ENCODE results near the gene LPGAT1.
A peak's percentile ranks its signal among the peaks of the same experiment; 100 is the strongest.

LPGAT1 gene

GRCh38 chr1:211843018-211843417, 12.5 kb upstream of the LPGAT1 start:
- Histone ChIP-seq H3K9me3 (ENCODE audit: control insufficient read depth, insufficient read depth, low read length) (no peaks in the 10 kb centered on the region), H3K4me3 (ENCODE audit: low read depth, low read length) (no peak overlapping the region), H3K9ac (ENCODE audit: low read depth, low read length) (no peak overlapping the region), H3K36me3 (ENCODE audit: control insufficient read depth, insufficient read depth, low read length) (no peaks in the 10 kb centered on the region), H3K4me1 (ENCODE audit: control insufficient read depth, insufficient read depth, low read length) (no peaks in the 10 kb centered on the region), H3K27me3 (ENCODE audit: control insufficient read depth, insufficient read depth, low read length) (no peaks in the 10 kb centered on the region)

GRCh38 chr1:211842518-211842917, 12.0 kb upstream of the LPGAT1 start:
- Histone ChIP-seq H3K4me3 (ENCODE audit: low read depth, low read length) (no peak overlapping the region), H3K9me3 (ENCODE audit: control insufficient read depth, insufficient read depth, low read length) (no peaks in the 10 kb centered on the region), H3K4me1 (ENCODE audit: control insufficient read depth, insufficient read depth, low read length) (no peaks in the 10 kb centered on the region), H3K36me3 (ENCODE audit: control insufficient read depth, insufficient read depth, low read length) (no peaks in the 10 kb centered on the region), H3K9ac (ENCODE audit: low read depth, low read length) (no peak overlapping the region), H3K27me3 (ENCODE audit: control insufficient read depth, insufficient read depth, low read length) (no peaks in the 10 kb centered on the region)

GRCh38 chr1:211839106-211839505, 8.5 kb upstream of the LPGAT1 start:
- Histone ChIP-seq H3K9me3 (ENCODE audit: control insufficient read depth, insufficient read depth, low read length) (no peaks in the 10 kb centered on the region), H3K4me3 (ENCODE audit: low read depth, low read length) (no peak overlapping the region), H3K27me3 (ENCODE audit: control insufficient read depth, insufficient read depth, low read length) (no peaks in the 10 kb centered on the region), H3K4me1 (ENCODE audit: control insufficient read depth, insufficient read depth, low read length) (no peaks in the 10 kb centered on the region), H3K9ac (ENCODE audit: low read depth, low read length) (no peak overlapping the region), H3K36me3 (ENCODE audit: control insufficient read depth, insufficient read depth, low read length) (no peaks in the 10 kb centered on the region)

- no peaks in the 10 kb centered on the region for H3K9me3 ChIP-seq (ENCODE audit: control insufficient read depth, insufficient read depth, low read length)
- no peak overlapping the region for H3K4me3 ChIP-seq (ENCODE audit: low read depth, low read length)
- H3K27me3 ChIP-seq (ENCODE audit: control insufficient read depth, insufficient read depth, low read length) = peaks cover 16% of the 10 kb centered on the region
- peaks cover 3% of the 10 kb centered on the region for H3K4me1 ChIP-seq (ENCODE audit: control insufficient read depth, insufficient read depth, low read length)
- H3K9ac ChIP-seq (ENCODE audit: low read depth, low read length) = no peak overlapping the region
- no peaks in the 10 kb centered on the region for H3K36me3 ChIP-seq (ENCODE audit: control insufficient read depth, insufficient read depth, low read length)
Measured at GRCh38 chr1:211833174-211833820, 2.7 kb upstream of the LPGAT1 start.

- Histone ChIP-seq H3K9me3 (ENCODE audit: control insufficient read depth, insufficient read depth, low read length) (no peaks in the 10 kb centered on the region), H3K36me3 (ENCODE audit: control insufficient read depth, insufficient read depth, low read length) (no peaks in the 10 kb centered on the region), H3K4me1 (ENCODE audit: control insufficient read depth, insufficient read depth, low read length) (peaks cover 3% of the 10 kb centered on the region), H3K27me3 (ENCODE audit: control insufficient read depth, insufficient read depth, low read length) (peaks cover 16% of the 10 kb centered on the region), H3K9ac (ENCODE audit: low read depth, low read length) (no peak overlapping the region), H3K4me3 (ENCODE audit: low read depth, low read length) (no peak overlapping the region)
Measured at GRCh38 chr1:211832661-211833060, 2.1 kb upstream of the LPGAT1 start.

DNA sequence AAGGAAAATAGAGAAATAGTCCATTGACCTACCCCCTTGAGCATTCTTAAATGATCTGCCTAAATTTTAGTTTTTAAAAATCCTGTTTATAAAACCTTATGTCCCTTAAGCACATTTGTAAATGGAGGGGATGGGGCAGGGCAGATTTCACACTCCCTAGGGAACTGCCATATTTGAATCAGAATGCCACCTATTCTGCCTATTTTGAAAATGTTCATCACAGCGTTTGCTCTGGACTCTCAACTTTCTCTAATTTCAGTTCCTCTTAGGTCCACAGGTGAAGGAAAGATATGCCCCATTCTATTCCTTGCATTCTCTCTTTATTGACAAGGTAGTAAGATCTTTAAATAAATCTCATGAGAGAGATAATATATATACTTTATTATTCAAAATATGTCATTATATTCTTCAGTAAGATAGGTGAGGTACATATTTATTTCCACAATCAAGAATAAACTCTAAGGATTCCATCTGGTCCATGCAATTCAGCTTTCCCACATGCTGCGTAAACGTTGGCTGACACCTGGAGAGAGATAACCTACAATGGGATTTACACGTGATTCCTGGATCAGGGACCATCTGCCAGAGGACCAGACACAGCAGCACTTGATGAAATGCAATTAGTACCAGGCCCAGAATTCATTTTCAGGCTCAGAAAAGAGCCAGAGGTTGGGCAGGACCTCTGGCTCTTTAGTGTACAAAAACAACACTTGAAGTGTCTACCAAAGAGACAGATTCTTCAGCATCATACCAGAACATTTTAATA, 1.2 kb upstream of the LPGAT1 start:
- H3K27me3 ChIP-seq (ENCODE audit: control insufficient read depth, insufficient read depth, low read length) = peaks cover 16% of the 10 kb centered on the region
- no peak overlapping the region for H3K9ac ChIP-seq (ENCODE audit: low read depth, low read length)
- peaks cover 3% of the 10 kb centered on the region for H3K4me1 ChIP-seq (ENCODE audit: control insufficient read depth, insufficient read depth, low read length)
- H3K36me3 ChIP-seq (ENCODE audit: control insufficient read depth, insufficient read depth, low read length) = no peaks in the 10 kb centered on the region
- H3K9me3 ChIP-seq (ENCODE audit: control insufficient read depth, insufficient read depth, low read length) = no peaks in the 10 kb centered on the region
- H3K4me3 ChIP-seq (ENCODE audit: low read depth, low read length) = no peak overlapping the region

- peak overlapping the region; percentile 78 for H3K4me3 ChIP-seq (ENCODE audit: low read depth, low read length)
- H3K9me3 ChIP-seq (ENCODE audit: control insufficient read depth, insufficient read depth, low read length) = no peaks in the 10 kb centered on the region
- H3K4me1 ChIP-seq (ENCODE audit: control insufficient read depth, insufficient read depth, low read length) = peaks cover 3% of the 10 kb centered on the region
- no peaks in the 10 kb centered on the region for H3K36me3 ChIP-seq (ENCODE audit: control insufficient read depth, insufficient read depth, low read length)
- H3K27me3 ChIP-seq (ENCODE audit: control insufficient read depth, insufficient read depth, low read length) = peaks cover 16% of the 10 kb centered on the region
- H3K9ac ChIP-seq (ENCODE audit: low read depth, low read length) = no peak overlapping the region
Measured at GRCh38 chr1:211830055-211830327, 572 bp downstream of the LPGAT1 start.

DNA sequence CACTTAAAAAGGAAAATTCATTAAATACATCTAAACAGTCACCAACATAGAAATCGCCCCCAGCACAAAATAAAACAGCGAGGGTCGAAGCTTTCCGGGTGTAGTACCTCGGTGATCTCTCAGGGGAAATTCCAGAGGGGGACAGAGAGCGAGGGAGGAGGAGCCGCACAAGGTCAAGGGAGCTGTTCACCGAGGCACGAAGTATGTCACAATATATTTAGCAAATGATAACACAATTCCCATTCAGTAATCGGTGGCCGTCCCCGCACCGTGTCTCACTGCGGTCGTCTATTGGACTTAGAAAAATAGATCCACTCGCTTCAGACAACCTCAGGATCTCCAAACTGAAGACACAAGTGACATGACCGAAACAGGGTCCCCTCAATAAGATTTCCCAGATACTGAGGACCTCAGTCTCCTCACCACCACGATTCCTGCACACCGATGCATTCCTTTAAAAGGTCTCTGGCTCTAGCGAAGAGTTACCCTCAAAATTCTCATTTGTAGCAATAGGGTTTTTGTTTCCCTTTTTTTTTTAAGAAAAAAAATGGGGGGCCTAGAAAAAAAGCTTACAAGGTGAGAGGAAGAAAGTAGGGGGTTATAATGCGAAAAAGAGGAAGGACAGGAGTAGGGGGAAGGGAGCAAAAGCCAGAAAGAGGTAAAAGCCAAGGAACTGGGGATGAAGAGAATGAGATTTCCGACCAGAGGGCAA, 1.1 kb downstream of the LPGAT1 start:
- H3K4me1 ChIP-seq (ENCODE audit: control insufficient read depth, insufficient read depth, low read length) = peaks cover 3% of the 10 kb centered on the region
- no peaks in the 10 kb centered on the region for H3K36me3 ChIP-seq (ENCODE audit: control insufficient read depth, insufficient read depth, low read length)
- H3K27me3 ChIP-seq (ENCODE audit: control insufficient read depth, insufficient read depth, low read length) = peaks cover 16% of the 10 kb centered on the region
- no peak overlapping the region for H3K9ac ChIP-seq (ENCODE audit: low read depth, low read length)
- H3K4me3 ChIP-seq (ENCODE audit: low read depth, low read length) = peak overlapping the region; percentile 78
- no peaks in the 10 kb centered on the region for H3K9me3 ChIP-seq (ENCODE audit: control insufficient read depth, insufficient read depth, low read length)

GRCh38 chr1:211828584-211829342, 1.8 kb downstream of the LPGAT1 start:
- Histone ChIP-seq H3K9ac (ENCODE audit: low read depth, low read length) (no peak overlapping the region), H3K9me3 (ENCODE audit: control insufficient read depth, insufficient read depth, low read length) (no peaks in the 10 kb centered on the region), H3K4me1 (ENCODE audit: control insufficient read depth, insufficient read depth, low read length) (peaks cover 3% of the 10 kb centered on the region), H3K36me3 (ENCODE audit: control insufficient read depth, insufficient read depth, low read length) (no peaks in the 10 kb centered on the region), H3K27me3 (ENCODE audit: control insufficient read depth, insufficient read depth, low read length) (peaks cover 16% of the 10 kb centered on the region), H3K4me3 (ENCODE audit: low read depth, low read length) (peak overlapping the region; percentile 78)

GRCh38 chr1:211827051-211827450, 3.5 kb downstream of the LPGAT1 start:
- H3K4me1 ChIP-seq (ENCODE audit: control insufficient read depth, insufficient read depth, low read length) = peaks cover 3% of the 10 kb centered on the region
- H3K4me3 ChIP-seq (ENCODE audit: low read depth, low read length) = no peak overlapping the region

GRCh38 chr1:211825980-211826379, 4.6 kb downstream of the LPGAT1 start:
- H3K4me3 ChIP-seq (ENCODE audit: low read depth, low read length) = no peak overlapping the region
- no peak overlapping the region for H3K9ac ChIP-seq (ENCODE audit: low read depth, low read length)
- no peaks in the 10 kb centered on the region for H3K36me3 ChIP-seq (ENCODE audit: control insufficient read depth, insufficient read depth, low read length)
- H3K4me1 ChIP-seq (ENCODE audit: control insufficient read depth, insufficient read depth, low read length) = no peaks in the 10 kb centered on the region
- H3K9me3 ChIP-seq (ENCODE audit: control insufficient read depth, insufficient read depth, low read length) = no peaks in the 10 kb centered on the region
- H3K27me3 ChIP-seq (ENCODE audit: control insufficient read depth, insufficient read depth, low read length) = peaks cover 11% of the 10 kb centered on the region

More at GRCh38 chr1:211827051-211827450, 3.5 kb downstream of the LPGAT1 start:
- Histone ChIP-seq H3K36me3 (ENCODE audit: control insufficient read depth, insufficient read depth, low read length) (no peaks in the 10 kb centered on the region), H3K9me3 (ENCODE audit: control insufficient read depth, insufficient read depth, low read length) (no peaks in the 10 kb centered on the region), H3K9ac (ENCODE audit: low read depth, low read length) (no peak overlapping the region), H3K27me3 (ENCODE audit: control insufficient read depth, insufficient read depth, low read length) (peaks cover 11% of the 10 kb centered on the region)

Data from iPS-15b (cell line).